Activated CD8-positive, alpha-beta memory T cell treated with anti-CD3 and anti-CD28 coated beads, Interleukin-2, amount 10 ng/mL, durations not matched to agents 7 days and 5 days (primary cell): ENCODE data around the gene CELF4. TPM values are rescaled to one million over a fixed set of nuclear protein-coding genes. Genes with fewer than 3 reads are reported as not detected.

Source experiments
- ATAC-seq: fragments of 150-1000 bp; cut with Tn5 transposase; one replicate; pipeline ENCODE4 v1.10.0; 2021; ENCODE audit warnings: moderate library complexity
- CTCF ChIA-PET: fragments of 350-600 bp; sonication (Branson Sonifier 250); formaldehyde crosslinking; loops from one replicate; lab custom pipeline; 2021; ENCODE audit warnings: antibody characterized with exemption; lab: Charles Lee
- DNase-seq: peaks from one replicate; pipeline ENCODE4 v3.0.0-alpha.2; 2020
- H3K27ac Mint-ChIP-seq: one replicate; pipeline ENCODE4 v1.8.0; 2021; ENCODE audit warnings: mild to moderate bottlenecking, mixed read lengths
- H3K27me3 Mint-ChIP-seq: one replicate; pipeline ENCODE4 v1.8.0; 2021; ENCODE audit warnings: mixed read lengths
- H3K36me3 Mint-ChIP-seq: one replicate; pipeline ENCODE4 v1.8.0; 2021; ENCODE audit warnings: mild to moderate bottlenecking, mixed read lengths
- H3K4me1 Mint-ChIP-seq: one replicate; pipeline ENCODE4 v1.8.0; 2021; ENCODE audit warnings: mixed read lengths
- H3K4me3 Mint-ChIP-seq: one replicate; pipeline ENCODE4 v1.8.0; 2021; ENCODE audit warnings: mild to moderate bottlenecking, moderate library complexity, mixed read lengths
- H3K9me3 Mint-ChIP-seq: one replicate; pipeline ENCODE4 v1.8.0; 2022; ENCODE audit warnings: low read depth, mixed read lengths
- total RNA-seq, 2 experiments: library from RNA; stranded (reverse); gene quantifications; one replicate each; pipeline ENCODE4 v1.2.3, GENCODE V29; 2021

The CELF4 gene
- total RNA-seq, 2 experiments from 2014 or later = not detected

DNA sequence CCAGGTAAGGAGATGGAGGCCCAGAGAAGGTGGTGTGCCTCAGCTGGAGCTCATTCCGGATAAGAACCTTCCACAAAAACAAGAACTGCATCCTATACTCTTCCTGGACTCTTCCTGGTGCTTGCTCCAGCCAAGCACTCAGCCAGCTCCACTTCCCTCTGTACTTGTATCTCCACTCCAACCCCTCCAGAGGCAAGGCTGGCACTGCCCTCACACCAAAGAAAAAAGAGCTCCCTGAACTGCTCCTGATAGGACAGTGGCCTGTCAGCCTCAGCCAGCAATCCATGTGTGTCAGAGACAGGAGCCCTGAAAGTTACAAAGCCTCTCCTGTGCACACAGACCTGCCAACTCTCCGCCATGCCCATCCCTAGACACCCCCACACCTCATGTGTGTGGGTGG, 248.1 kb downstream of the CELF4 start:
- DNase-seq (no peak), ATAC-seq (no peak)
- Mint-ChIP-seq H3K4me1 (no peaks in the 10 kb centered on the region), H3K36me3 (no peaks in the 10 kb centered on the region), H3K9me3 (no peaks in the 10 kb centered on the region), H3K4me3 (no peak overlapping the region), H3K27me3 (no peaks in the 10 kb centered on the region), H3K27ac (no peak overlapping the region)
- CTCF ChIA-PET = no interaction called here

DNA sequence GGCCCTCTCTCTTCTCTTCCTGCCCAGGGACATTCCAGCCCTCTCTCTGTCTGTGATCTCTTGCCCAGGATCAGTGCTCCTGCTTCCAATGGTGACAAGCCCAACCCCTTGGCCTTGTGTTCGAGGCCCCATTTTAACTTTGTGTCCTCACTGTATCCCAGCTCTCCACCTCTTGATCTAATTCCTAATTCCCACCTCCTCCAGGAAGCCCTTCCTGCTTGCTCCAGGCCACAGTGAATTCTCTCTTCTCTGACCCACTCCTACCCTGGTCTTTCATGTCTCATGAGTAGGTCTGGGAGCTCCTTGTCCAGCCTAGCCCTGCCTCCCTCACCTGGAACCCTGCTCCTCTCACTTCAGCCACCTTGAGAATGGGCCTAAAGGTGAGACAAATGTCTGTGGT, 249.1 kb downstream of the CELF4 start:
- ATAC-seq (no peak), DNase-seq (no peak)
- Mint-ChIP-seq H3K9me3 (no peaks in the 10 kb centered on the region), H3K27ac (no peak overlapping the region), H3K27me3 (no peaks in the 10 kb centered on the region), H3K36me3 (no peaks in the 10 kb centered on the region), H3K4me1 (no peaks in the 10 kb centered on the region), H3K4me3 (no peak overlapping the region)
- CTCF ChIA-PET = no interaction called here

- ATAC-seq = no peak
- no peaks in the 10 kb centered on the region for H3K27me3 Mint-ChIP-seq
Observed at GRCh38 chr18:37315935-37316334, 249.7 kb downstream of the CELF4 start.

GRCh38 chr18:37314534-37314933, 251.1 kb downstream of the CELF4 start:
- no peaks in the 10 kb centered on the region for H3K4me1 Mint-ChIP-seq
- CTCF ChIA-PET = no interaction called here
- no peak overlapping the region for H3K4me3 Mint-ChIP-seq
- H3K9me3 Mint-ChIP-seq = no peaks in the 10 kb centered on the region
- H3K27ac Mint-ChIP-seq = no peak overlapping the region
- H3K27me3 Mint-ChIP-seq = no peaks in the 10 kb centered on the region
- no peaks in the 10 kb centered on the region for H3K36me3 Mint-ChIP-seq
- DNase-seq = no peak
- no peak for ATAC-seq

More at GRCh38 chr18:37315935-37316334, 249.7 kb downstream of the CELF4 start:
- Mint-ChIP-seq H3K27ac (no peak overlapping the region), H3K4me3 (no peak overlapping the region), H3K9me3 (no peaks in the 10 kb centered on the region), H3K4me1 (no peaks in the 10 kb centered on the region), H3K36me3 (no peaks in the 10 kb centered on the region)
- no peak for DNase-seq
- CTCF ChIA-PET = no interaction called here

DNA sequence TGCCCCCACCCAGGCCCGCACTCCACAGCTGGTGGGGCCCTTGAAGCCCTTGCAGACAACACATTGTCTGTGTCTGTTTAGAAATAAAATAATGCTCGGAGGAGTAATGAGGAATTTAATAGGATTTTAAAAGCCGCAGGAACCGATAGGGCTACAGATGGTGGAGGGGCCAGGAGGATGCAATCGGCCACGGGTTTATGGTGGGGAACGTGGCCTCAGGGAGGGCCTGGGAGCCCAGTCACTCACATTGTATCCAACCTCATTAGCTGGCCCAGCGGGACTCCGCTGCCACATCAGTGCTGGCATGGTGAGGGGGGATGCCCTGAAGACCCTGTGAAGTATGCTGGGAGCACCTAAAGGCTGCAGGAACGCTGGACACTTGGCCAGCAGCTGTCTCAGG, 252.0 kb downstream of the CELF4 start:
- CTCF ChIA-PET = no interaction called here
- ATAC-seq = no peak
- H3K36me3 Mint-ChIP-seq = no peaks in the 10 kb centered on the region
- no peak overlapping the region for H3K4me3 Mint-ChIP-seq
- no peaks in the 10 kb centered on the region for H3K4me1 Mint-ChIP-seq
- no peak for DNase-seq
- no peaks in the 10 kb centered on the region for H3K27me3 Mint-ChIP-seq
- no peak overlapping the region for H3K27ac Mint-ChIP-seq
- no peaks in the 10 kb centered on the region for H3K9me3 Mint-ChIP-seq

GRCh38 chr18:37309861-37310260, 255.7 kb downstream of the CELF4 start:
- H3K36me3 Mint-ChIP-seq = no peaks in the 10 kb centered on the region
- H3K4me3 Mint-ChIP-seq = no peak overlapping the region
- H3K4me1 Mint-ChIP-seq = no peaks in the 10 kb centered on the region
- H3K27ac Mint-ChIP-seq = no peak overlapping the region
- CTCF ChIA-PET = no interaction called here
- ATAC-seq (no peak), DNase-seq (no peak)
- no peaks in the 10 kb centered on the region for H3K9me3 Mint-ChIP-seq
- H3K27me3 Mint-ChIP-seq = no peaks in the 10 kb centered on the region

DNA sequence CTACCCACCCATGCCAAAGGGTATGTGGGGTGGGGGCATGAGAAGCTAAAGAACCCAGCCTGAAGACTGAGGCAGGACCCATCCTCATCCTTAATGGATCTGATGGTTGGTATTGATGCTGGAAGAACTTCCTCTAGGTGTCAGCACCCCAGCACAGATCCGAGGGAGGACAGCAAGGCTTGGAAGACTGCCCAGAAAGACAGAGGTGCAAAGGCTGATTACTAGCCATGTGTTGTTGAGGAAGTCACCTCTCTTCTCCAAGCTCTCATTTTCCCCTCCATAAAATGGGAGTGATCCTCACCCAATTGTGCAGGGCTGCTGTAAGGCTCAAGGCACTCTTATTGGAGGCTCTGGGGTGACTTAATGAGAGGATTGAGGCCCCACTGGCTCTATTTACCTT, 256.5 kb downstream of the CELF4 start:
- DNase-seq (no peak), ATAC-seq (no peak)
- H3K4me1 Mint-ChIP-seq = no peaks in the 10 kb centered on the region
- H3K4me3 Mint-ChIP-seq = no peak overlapping the region
- no peaks in the 10 kb centered on the region for H3K9me3 Mint-ChIP-seq
- CTCF ChIA-PET = no interaction called here
- H3K27ac Mint-ChIP-seq = no peak overlapping the region
- no peaks in the 10 kb centered on the region for H3K36me3 Mint-ChIP-seq
- no peaks in the 10 kb centered on the region for H3K27me3 Mint-ChIP-seq

DNA sequence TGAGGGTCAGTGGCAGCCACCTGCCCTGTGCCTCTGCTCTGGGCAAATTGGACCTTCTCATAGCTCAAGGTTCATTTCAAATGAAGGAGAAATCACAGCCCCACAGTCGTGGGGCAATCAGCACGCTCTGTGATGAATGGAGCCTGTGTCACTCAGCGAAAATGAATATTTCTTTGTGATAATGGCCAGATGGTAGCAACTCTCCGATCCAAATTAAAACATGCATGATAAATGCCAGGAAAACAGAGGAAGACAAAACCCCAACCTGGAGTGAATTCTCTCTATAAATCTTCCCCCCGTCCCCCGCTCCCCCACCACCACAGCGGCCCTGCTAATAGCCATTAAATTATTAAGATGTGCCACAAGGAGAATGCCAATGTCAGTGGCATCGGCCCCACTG, 258.4 kb downstream of the CELF4 start:
- no peak overlapping the region for H3K4me3 Mint-ChIP-seq
- ATAC-seq (no peak), DNase-seq (no peak)
- no peak overlapping the region for H3K27ac Mint-ChIP-seq
- no peaks in the 10 kb centered on the region for H3K9me3 Mint-ChIP-seq
- H3K4me1 Mint-ChIP-seq = no peaks in the 10 kb centered on the region
- CTCF ChIA-PET = no interaction called here
- no peaks in the 10 kb centered on the region for H3K27me3 Mint-ChIP-seq
- H3K36me3 Mint-ChIP-seq = no peaks in the 10 kb centered on the region

DNA sequence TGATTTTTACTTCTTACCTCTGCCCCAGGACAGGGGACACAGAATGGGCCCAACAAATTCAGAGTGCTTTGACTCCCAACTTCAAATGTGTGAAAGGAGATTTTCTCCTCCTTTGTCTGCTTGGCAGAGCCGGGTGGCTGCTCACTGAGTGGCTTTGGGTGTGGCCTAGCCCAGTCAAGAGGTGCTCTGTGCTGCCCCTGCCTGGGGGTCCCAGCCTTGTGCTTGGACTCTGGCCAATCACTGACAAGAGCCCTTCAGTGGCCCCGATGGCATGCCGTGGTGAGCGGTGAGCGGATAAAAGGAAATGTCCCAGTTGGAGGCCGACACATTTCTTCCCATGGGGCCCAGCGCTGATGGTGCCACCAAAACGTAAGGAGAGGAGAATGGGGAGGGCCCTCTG, 259.2 kb downstream of the CELF4 start:
- DNase-seq (no peak), ATAC-seq (no peak)
- H3K4me1 Mint-ChIP-seq = no peaks in the 10 kb centered on the region
- no peaks in the 10 kb centered on the region for H3K36me3 Mint-ChIP-seq
- H3K27me3 Mint-ChIP-seq = no peaks in the 10 kb centered on the region
- H3K27ac Mint-ChIP-seq = no peak overlapping the region
- no peak overlapping the region for H3K4me3 Mint-ChIP-seq
- CTCF ChIA-PET = no interaction called here
- no peaks in the 10 kb centered on the region for H3K9me3 Mint-ChIP-seq

DNA sequence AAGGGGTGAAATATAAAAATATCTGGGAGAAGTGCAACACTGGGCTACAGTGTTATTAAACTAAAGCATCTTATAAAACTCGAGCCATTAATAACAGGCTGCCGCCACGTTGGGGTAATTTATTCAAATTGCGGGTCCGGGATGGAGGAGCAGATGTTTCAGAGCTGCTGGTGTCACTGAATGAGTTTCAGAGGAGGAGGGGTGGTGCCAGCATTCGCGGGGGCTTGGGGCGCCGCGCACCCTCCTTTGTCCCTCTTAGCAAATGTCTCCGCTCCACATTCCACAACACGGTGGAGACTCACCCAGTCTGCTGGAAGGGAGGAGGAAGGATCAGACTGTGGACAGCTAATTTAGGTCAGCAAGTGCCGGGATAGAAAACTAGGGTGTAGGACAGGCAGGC, 260.5 kb downstream of the CELF4 start:
- no peak for ATAC-seq
- CTCF ChIA-PET = no interaction called here
- H3K27me3 Mint-ChIP-seq = no peaks in the 10 kb centered on the region

GRCh38 chr18:37304012-37304680, 261.5 kb downstream of the CELF4 start:
- DNase-seq (no peak), ATAC-seq (no peak)
- H3K27ac Mint-ChIP-seq = no peak overlapping the region
- no peak overlapping the region for H3K4me3 Mint-ChIP-seq
- H3K36me3 Mint-ChIP-seq = no peaks in the 10 kb centered on the region
- no peaks in the 10 kb centered on the region for H3K27me3 Mint-ChIP-seq
- no peaks in the 10 kb centered on the region for H3K9me3 Mint-ChIP-seq
- CTCF ChIA-PET = no interaction called here
- H3K4me1 Mint-ChIP-seq = no peaks in the 10 kb centered on the region

More for the DNA sequence above, 260.5 kb downstream of the CELF4 start:
- Mint-ChIP-seq H3K4me3 (no peak overlapping the region), H3K9me3 (no peaks in the 10 kb centered on the region), H3K36me3 (no peaks in the 10 kb centered on the region), H3K27ac (peak overlapping the region; percentile 41), H3K4me1 (no peaks in the 10 kb centered on the region)
- no peak for DNase-seq

- no peaks in the 10 kb centered on the region for H3K9me3 Mint-ChIP-seq
- no peaks in the 10 kb centered on the region for H3K27me3 Mint-ChIP-seq
- CTCF ChIA-PET = no interaction called here
- H3K36me3 Mint-ChIP-seq = no peaks in the 10 kb centered on the region
- H3K4me1 Mint-ChIP-seq = no peaks in the 10 kb centered on the region
- no peak for DNase-seq
- no peak overlapping the region for H3K27ac Mint-ChIP-seq
- no peak for ATAC-seq
- H3K4me3 Mint-ChIP-seq = no peak overlapping the region
Observed at GRCh38 chr18:37303009-37303408, 262.6 kb downstream of the CELF4 start.

GRCh38 chr18:37302519-37302918, 263.1 kb downstream of the CELF4 start:
- Mint-ChIP-seq H3K27me3 (no peaks in the 10 kb centered on the region), H3K27ac (no peak overlapping the region), H3K4me3 (no peak overlapping the region), H3K9me3 (no peaks in the 10 kb centered on the region), H3K4me1 (no peaks in the 10 kb centered on the region), H3K36me3 (no peaks in the 10 kb centered on the region)
- CTCF ChIA-PET = no interaction called here
- DNase-seq (no peak), ATAC-seq (no peak)

DNA sequence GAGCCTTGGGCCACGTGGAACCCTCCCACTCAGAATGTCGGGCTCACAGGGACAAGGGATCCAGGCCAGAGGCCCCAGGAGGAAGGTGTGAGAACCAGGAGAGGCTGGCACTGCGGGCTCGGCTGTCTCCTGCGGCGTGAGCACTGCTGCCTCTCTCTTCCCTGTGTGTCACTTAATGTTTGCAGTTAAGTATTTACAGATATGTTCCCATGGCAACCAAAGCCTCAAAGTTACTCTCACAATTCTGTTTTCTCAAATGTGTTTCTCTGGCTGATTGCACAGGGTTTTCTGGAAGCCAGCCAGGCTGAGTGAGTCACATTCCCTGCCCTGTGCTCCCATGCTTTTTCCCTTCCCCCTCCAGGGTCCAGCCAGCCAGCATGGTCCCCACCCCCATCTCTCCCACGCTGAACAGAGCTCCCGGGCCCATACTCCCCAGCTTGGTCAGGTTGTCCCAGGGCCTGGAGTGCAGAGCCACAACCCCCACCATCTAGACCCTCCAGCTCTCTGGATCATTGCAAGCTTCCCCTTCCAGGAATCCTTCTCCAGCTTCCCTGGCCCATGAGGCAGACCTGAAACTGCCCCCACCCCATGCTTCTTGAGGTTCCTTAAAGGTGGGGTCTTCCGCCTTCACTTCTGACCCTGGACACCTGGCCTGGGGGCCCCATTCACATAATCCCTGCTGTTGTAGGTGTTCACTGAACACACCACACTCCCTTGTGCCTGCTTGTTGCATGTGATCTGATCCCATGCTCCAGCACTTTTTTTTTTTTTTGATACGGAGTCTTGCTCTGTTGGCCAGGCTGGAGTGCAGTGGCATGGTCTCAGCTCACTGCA, 265.9 kb downstream of the CELF4 start:
- Mint-ChIP-seq H3K9me3 (no peaks in the 10 kb centered on the region), H3K36me3 (no peaks in the 10 kb centered on the region), H3K4me3 (no peak overlapping the region), H3K27ac (no peak overlapping the region), H3K27me3 (no peaks in the 10 kb centered on the region), H3K4me1 (no peaks in the 10 kb centered on the region)
- CTCF ChIA-PET = no interaction called here
- no peak for ATAC-seq
- DNase-seq = no peak
